GM19351 (cell line): ENCODE measurements around the gene CYB561D2.
"Not testable (repeated sequence)": the region's sequence is repeated elsewhere in the genome, so short reads cannot be mapped to it uniquely, and the experiment has no call there.

Experiments
- ATAC-seq: cut with Tn5 transposase; IDR thresholded peaks from one replicate; pipeline ENCODE4 v1.9.1; 2021; ENCODE audit warnings: mild to moderate bottlenecking, moderate library complexity; ENCODE audit not compliant: unreplicated experiment

CYB561D2 gene

GRCh38 chr3:50350527-50351322 is at the start of gene CYB561D2, which contains the start of gene NPRL2:
Gene CYB561D2, plus strand, starts transcription at chr3:50350862. Its CDS starts 572 bp downstream, at chr3:50351434.
Gene NPRL2, minus strand, starts transcription at chr3:50350775. Its CDS starts 123 bp downstream, at chr3:50350652.
- peak; percentile 83 for ATAC-seq

- no peak for ATAC-seq
These were observed 48.3 kb upstream of the CYB561D2 start for GRCh38 chr3:50302095-50303012.

- no peak for ATAC-seq
These were observed 47.4 kb upstream of the CYB561D2 start, which contains the start of gene HYAL1 for GRCh38 chr3:50303013-50303815. Gene HYAL1, minus strand, starts transcription at chr3:50303574. Its CDS starts 618 bp downstream, at chr3:50302956.

- no peak for ATAC-seq
These were observed 46.1 kb upstream of the CYB561D2 start for GRCh38 chr3:50304601-50305000.

GRCh38 chr3:50312041-50312440 is 38.6 kb upstream of the CYB561D2 start:
- ATAC-seq, result not testable (repeated sequence)

GRCh38 chr3:50314342-50314741 is 36.3 kb upstream of the CYB561D2 start:
- no peak for ATAC-seq

- no peak for ATAC-seq
These were observed 35.8 kb upstream of the CYB561D2 start for GRCh38 chr3:50314816-50315215.

- ATAC-seq, result peak; percentile 46
These were observed 33.9 kb upstream of the CYB561D2 start for GRCh38 chr3:50316657-50317242.

GRCh38 chr3:50317300-50317699 is 33.4 kb upstream of the CYB561D2 start:
- no peak for ATAC-seq

GRCh38 chr3:50318163-50318562 is 32.5 kb upstream of the CYB561D2 start:
- no peak for ATAC-seq

- no peak for ATAC-seq
These were observed 32.0 kb upstream of the CYB561D2 start for GRCh38 chr3:50318615-50319014.

GRCh38 chr3:50319181-50319893 is 31.3 kb upstream of the CYB561D2 start:
- no peak for ATAC-seq

- ATAC-seq, result no peak
These were observed 30.6 kb upstream of the CYB561D2 start for GRCh38 chr3:50319894-50320625.

- peak; percentile 40 for ATAC-seq
These were observed 29.8 kb upstream of the CYB561D2 start for GRCh38 chr3:50320853-50321335.

GRCh38 chr3:50321336-50322114 is 29.1 kb upstream of the CYB561D2 start:
- peak; percentile 70 for ATAC-seq

GRCh38 chr3:50322115-50322385 is 28.6 kb upstream of the CYB561D2 start:
- ATAC-seq, result no peak

- no peak for ATAC-seq
These were observed 28.1 kb upstream of the CYB561D2 start, which contains the start of gene HYAL2 for GRCh38 chr3:50322386-50323091. Gene HYAL2, minus strand, starts transcription at chr3:50322745. Its CDS starts 2,256 bp downstream, at chr3:50320489.
